A549 (cell line): ENCODE data around the gene NCOA7.

ENCODE experiments used
- CHD2 ChIP-seq: fragments of 150-350 bp; IDR thresholded peaks from 2 replicates; pipeline ENCODE4 v1.6.1; 2014; ENCODE audit warnings: low read length; ENCODE audit not compliant: partially characterized antibody
- JUNB ChIP-seq: fragments of >200 bp; sonication (Bioruptor Twin); formaldehyde crosslinking; IDR thresholded peaks from 2 replicates; pipeline ENCODE4 v1.6.1; 2016
- MYC ChIP-seq: IDR thresholded peaks from 2 replicates; pipeline ENCODE4 v1.6.1; 2012; ENCODE audit warnings: mild to moderate bottlenecking, inconsistent platforms, low read length, improper control_type of control experiment, borderline replicate concordance
- NPAS2 ChIP-seq: fragments of 250-450 bp; sonication (Bioruptor Pico); IDR thresholded peaks from 2 replicates; pipeline ENCODE4 v1.8.0; 2022; ENCODE audit warnings: mild to moderate bottlenecking, moderate library complexity, borderline replicate concordance
- POLR2A ChIP-seq: IDR thresholded peaks from 2 replicates; pipeline ENCODE4 v1.6.1; 2012; ENCODE audit warnings: mild to moderate bottlenecking, low read length
- TP53 ChIP-seq: fragments of 250-450 bp; sonication (Bioruptor Pico); IDR thresholded peaks from 2 replicates; pipeline ENCODE4 v1.5.0; 2021; ENCODE audit warnings: mild to moderate bottlenecking, moderate library complexity
- TF ChIP-seq, protein P1 (sequence below): fragments of >200 bp; sonication (Bioruptor Twin); formaldehyde crosslinking; IDR thresholded peaks from 3 replicates; pipeline ENCODE4 v1.5.1; 2016
- TF ChIP-seq, protein P2 (sequence below): fragments of 250-450 bp; sonication (Bioruptor Pico); IDR thresholded peaks from 2 replicates; pipeline ENCODE4 v1.5.0; 2021; ENCODE audit warnings: mild to moderate bottlenecking, moderate library complexity, borderline replicate concordance

DNA sequence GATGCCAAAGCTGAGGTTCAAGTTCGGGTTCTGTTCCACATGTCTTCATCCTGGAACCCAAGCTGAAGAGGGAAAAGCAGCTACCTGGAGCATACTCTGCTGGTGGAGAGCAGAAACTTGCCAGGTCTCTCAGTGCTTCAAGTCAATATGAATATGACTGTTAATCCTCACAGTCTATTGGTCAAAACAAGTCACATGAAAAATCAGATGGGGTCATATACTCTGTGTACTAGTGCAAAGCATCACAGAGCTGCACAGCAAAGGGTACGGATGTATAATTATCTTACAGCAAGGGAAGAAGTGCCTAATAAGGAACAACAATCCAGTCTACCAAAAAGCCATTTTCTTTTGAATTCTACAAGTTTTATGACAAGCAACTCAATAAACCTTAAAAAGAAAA is 11.6 kb downstream of the NCOA7 start:
- TF ChIP-seq NPAS2 (CRISPR knock-in tag) (no peak), POLR2A (no peak), JUNB (no peak), CHD2 (no peak), TP53 (CRISPR knock-in tag) (no peak), MYC (no peak)
- TF ChIP-seq, protein P1, sequence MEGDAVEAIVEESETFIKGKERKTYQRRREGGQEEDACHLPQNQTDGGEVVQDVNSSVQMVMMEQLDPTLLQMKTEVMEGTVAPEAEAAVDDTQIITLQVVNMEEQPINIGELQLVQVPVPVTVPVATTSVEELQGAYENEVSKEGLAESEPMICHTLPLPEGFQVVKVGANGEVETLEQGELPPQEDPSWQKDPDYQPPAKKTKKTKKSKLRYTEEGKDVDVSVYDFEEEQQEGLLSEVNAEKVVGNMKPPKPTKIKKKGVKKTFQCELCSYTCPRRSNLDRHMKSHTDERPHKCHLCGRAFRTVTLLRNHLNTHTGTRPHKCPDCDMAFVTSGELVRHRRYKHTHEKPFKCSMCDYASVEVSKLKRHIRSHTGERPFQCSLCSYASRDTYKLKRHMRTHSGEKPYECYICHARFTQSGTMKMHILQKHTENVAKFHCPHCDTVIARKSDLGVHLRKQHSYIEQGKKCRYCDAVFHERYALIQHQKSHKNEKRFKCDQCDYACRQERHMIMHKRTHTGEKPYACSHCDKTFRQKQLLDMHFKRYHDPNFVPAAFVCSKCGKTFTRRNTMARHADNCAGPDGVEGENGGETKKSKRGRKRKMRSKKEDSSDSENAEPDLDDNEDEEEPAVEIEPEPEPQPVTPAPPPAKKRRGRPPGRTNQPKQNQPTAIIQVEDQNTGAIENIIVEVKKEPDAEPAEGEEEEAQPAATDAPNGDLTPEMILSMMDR: no peak
- TF ChIP-seq, protein P2, sequence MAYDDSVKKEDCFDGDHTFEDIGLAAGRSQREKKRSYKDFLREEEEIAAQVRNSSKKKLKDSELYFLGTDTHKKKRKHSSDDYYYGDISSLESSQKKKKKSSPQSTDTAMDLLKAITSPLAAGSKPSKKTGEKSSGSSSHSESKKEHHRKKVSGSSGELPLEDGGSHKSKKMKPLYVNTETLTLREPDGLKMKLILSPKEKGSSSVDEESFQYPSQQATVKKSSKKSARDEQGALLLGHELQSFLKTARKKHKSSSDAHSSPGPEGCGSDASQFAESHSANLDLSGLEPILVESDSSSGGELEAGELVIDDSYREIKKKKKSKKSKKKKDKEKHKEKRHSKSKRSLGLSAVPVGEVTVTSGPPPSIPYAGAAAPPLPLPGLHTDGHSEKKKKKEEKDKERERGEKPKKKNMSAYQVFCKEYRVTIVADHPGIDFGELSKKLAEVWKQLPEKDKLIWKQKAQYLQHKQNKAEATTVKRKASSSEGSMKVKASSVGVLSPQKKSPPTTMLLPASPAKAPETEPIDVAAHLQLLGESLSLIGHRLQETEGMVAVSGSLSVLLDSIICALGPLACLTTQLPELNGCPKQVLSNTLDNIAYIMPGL (CRISPR knock-in tag): no peak
